Measurements from ENCODE around the gene MYO1E.

DNA sequence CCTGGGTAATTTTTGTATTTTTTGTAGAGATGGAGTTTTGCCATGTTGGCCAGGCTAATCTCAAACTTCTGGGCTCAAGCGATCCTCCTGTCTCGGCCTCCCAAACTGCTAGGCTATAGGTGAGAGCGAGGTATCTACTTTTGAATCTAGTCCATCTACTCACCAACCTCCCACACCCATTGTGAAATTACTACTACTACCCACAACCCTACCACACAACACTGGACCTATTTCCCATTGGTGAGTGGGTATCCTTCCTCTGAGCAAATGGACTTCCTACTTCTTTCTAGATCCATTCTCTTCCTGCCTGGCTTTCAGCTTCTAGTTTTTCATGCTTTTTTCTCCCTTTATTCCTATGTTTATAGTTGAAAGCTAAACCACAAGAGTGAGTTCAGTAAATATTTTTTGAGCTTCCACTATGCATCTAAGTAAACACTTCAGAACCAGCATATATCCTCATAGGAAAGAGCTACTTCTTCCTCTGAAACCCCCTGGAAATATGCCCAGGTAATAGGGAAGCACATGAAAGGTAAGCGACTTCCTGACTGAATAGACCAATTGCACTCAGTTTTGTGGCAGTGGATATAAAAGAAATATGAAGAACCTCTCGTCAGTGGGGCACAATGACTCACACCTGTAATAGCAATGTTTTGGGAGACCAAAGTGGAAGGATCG is 39.1 kb downstream of the MYO1E start:
- no peak for TF ChIP-seq POLR2AphosphoS5 (IDR thresholded peaks at IDR 0.05; ENCODE audit: low read depth, low read length)
- TF ChIP-seq POU2F2 (IDR thresholded peaks at IDR 0.05; ENCODE audit: low read depth, low read length) = no peak
- no peak for TF ChIP-seq TAF1 (IDR thresholded peaks at IDR 0.05; ENCODE audit: low read depth, low read length)
- TF ChIP-seq POLR2A (IDR thresholded peaks at IDR 0.05; ENCODE audit: low read depth, low read length) = no peak
- 0 out of 2 replicates have a peak, but pooled peaks have one; percentile 4 for TF ChIP-seq SPI1 (IDR thresholded peaks at IDR 0.05; ENCODE audit: low read depth, low read length)
- TF ChIP-seq PAX5 (IDR thresholded peaks at IDR 0.05; ENCODE audit: insufficient read depth, low read length, severe bottlenecking) = no peak
